ENCODE measurements around the gene PVR. TPM values are rescaled to one million over a fixed set of nuclear protein-coding genes. Genes with fewer than 3 reads are reported as not detected.

PVR gene
- total RNA-seq, 1 donor: 156 TPM

DNA sequence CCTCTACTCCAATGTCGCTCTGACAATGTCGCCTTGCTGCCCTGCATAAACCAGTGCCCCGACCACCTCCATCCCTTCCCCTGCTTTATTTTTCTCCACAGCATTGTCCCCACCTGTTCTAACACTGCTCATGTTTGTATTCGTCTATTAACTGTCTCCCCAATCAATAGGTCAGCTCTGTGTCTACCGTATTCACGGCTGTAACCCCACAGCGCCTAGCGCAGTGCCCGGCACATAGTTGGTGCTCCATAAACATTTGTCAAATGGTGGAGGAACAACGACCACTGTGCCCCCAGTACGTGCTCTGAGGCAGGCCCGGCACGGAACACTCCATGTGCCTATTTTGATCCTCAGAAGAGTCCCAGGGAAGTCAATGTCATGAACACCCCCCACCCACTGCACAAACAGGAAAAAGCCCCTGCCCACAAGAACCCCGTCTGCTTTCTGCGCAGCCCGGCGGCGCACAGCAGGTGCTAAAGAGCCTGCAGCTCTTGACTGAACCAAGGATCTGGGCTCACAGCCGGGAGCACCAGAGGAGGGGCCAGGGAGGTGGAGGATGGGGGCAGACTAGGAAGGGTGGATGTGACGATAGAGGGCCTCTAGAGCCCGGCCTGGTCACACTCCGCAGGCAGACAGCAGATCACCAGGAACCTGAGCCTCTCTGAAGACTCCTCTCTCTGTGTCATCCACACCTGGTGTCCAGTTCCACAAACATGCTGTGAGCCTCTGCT is 53.4 kb downstream of the PVR start:
- TF ChIP-seq, protein P1, sequence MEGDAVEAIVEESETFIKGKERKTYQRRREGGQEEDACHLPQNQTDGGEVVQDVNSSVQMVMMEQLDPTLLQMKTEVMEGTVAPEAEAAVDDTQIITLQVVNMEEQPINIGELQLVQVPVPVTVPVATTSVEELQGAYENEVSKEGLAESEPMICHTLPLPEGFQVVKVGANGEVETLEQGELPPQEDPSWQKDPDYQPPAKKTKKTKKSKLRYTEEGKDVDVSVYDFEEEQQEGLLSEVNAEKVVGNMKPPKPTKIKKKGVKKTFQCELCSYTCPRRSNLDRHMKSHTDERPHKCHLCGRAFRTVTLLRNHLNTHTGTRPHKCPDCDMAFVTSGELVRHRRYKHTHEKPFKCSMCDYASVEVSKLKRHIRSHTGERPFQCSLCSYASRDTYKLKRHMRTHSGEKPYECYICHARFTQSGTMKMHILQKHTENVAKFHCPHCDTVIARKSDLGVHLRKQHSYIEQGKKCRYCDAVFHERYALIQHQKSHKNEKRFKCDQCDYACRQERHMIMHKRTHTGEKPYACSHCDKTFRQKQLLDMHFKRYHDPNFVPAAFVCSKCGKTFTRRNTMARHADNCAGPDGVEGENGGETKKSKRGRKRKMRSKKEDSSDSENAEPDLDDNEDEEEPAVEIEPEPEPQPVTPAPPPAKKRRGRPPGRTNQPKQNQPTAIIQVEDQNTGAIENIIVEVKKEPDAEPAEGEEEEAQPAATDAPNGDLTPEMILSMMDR (IDR thresholded peaks at IDR 0.05; ENCODE audit: insufficient read depth, low read depth, low read length): no peak
- H3K4me3 ChIP-seq (ENCODE audit: low read depth, low read length): no peak overlapping the region
- DNase-seq (ENCODE audit: low read depth): no peak

DNA sequence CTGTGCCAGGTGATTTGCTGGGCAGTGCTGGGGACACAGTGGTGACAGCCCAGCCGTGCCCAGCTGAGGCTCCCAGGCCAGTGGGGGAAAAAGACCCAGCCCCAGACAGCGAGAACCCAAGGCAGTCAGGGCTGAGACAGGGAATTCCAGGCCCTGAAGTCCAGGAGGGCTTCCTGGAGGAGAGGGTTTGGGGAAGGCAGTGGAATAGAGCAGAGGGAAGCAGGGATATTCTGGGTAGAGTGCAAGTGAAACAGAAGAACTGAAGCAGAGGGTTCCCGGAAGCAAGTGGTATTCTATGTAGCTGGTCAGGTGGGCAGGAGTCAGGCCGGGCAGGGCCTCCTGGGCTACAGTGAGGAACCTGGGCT is 53.9 kb downstream of the PVR start:
- TF ChIP-seq, protein P1 (IDR thresholded peaks at IDR 0.05; ENCODE audit: insufficient read depth, low read depth, low read length): no peak
- no peak overlapping the region for H3K4me3 ChIP-seq (ENCODE audit: low read depth, low read length)

DNA sequence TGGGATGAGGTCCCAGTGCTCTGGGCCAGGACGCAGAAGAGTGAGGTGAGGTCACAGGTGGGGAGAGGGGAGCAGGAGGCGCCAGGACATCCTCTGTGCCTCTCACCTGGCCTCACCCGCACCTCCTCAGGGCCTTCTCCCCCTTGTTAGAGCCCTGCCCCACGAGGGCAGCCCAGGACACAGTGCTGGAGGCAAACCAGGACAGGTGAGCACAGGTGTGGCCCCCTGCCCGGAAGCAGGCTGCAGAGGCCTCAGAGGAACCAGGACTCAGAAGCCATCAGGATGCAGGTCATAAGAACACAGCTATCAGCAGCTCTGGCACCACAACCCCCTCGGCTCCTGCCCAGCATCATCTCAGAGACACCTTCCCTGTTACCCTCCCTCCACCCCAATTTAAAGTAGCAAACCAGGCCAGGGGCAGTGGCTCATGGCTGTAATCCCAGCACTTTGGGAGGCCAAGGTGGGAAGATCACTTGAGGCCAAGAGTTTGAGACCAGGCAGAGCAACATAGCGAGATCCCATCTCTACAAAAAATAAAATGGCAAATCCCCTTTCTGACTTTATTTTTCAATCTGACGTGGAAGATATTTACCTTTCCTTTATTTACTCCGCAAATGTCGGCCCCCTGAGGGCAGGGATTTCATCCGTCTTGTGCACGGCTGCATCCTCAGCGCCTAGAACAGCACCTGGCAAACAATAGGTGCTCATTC is 54.9 kb downstream of the PVR start, which contains the start of gene CEACAM16:
TSS of gene CEACAM16 (plus strand) at position 660 of the 710 bp plus-strand sequence. CDS start 2,306 bp downstream, outside the sequence.
- DNase-seq (ENCODE audit: low read depth): no peak
- TF ChIP-seq, protein P1 (IDR thresholded peaks at IDR 0.05; ENCODE audit: insufficient read depth, low read depth, low read length): no peak
- no peak within 1 kb of the TSS for H3K4me3 ChIP-seq (ENCODE audit: low read depth, low read length)

More for the DNA sequence above, 53.9 kb downstream of the PVR start:
- DNase-seq (ENCODE audit: low read depth): no peak

DNA sequence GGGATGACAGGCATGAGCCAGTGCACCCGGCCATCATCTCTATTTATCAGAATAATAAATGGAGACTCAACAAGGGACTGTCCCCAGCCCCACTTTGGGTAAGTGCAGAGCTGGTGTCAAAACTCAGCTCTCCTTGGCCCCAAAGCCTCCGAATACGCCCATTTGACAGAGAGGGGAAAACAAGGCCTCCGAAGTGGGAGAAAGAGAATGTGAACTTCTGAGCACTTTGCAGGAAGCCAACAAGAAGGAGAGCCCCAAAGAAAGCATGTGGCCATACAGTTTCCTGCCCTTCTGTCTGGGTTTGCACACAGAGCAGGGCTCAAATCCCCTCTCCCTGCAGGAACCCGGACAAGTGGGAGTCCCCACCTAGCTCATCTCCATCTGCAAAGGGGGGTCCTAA is 56.8 kb downstream of the PVR start:
- no peak for DNase-seq (ENCODE audit: low read depth)
- TF ChIP-seq, protein P1 (IDR thresholded peaks at IDR 0.05; ENCODE audit: insufficient read depth, low read depth, low read length): no peak
- H3K4me3 ChIP-seq (ENCODE audit: low read depth, low read length): no peak overlapping the region

DNA sequence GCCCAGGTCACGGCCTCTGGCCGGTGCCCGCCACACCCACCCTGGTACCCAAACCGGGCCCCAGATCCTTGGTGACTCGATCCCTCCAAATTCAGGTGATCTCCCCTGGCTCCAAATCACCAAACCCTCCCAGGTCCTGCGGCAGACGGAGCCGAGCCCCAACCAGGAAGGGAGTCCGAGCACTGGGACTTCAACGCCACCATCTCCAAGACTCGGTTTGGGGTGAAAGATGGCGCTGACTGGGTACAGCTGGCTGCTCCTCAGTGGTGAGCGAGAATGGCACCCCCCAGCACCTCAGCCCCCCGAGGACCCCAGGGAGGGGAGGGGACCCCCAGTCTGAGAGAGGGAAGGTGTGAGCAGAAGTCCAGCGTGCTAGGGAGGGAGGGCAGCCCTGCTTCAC is 57.5 kb downstream of the PVR start:
- H3K4me3 ChIP-seq (ENCODE audit: low read depth, low read length): no peak overlapping the region
- no peak for DNase-seq (ENCODE audit: low read depth)
- TF ChIP-seq, protein P1 (IDR thresholded peaks at IDR 0.05; ENCODE audit: insufficient read depth, low read depth, low read length): no peak

DNA sequence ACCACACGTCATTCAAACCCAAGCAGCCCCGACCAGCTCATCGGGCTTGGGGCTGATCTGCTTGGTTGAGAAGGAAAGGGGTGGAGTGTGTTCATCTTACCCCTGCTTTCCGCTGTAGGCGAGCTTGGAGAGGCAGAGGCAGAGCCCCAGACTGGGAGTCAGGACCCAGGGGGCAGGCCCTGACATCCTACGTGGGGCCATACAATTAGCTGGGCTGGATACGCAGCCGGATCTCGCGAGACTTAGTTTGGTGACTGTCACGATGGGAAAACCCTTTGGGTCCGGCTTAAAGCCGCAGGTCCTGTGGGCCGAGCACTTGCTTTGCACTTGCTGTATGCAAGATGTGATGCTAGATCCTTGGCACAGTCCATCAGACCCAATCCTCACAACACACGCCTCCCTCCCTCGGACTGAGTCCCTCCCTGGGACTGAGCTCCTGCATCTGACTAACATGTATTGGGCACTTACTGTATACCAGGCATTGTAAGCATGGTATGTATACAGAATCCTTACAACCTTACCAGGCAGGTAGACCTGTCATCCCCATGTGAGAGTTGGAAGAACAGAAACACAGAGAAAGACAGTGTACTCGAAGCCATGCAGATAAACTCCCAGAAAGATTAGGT is 59.0 kb downstream of the PVR start:
- DNase-seq (ENCODE audit: low read depth): no peak
- no peak overlapping the region for H3K4me3 ChIP-seq (ENCODE audit: low read depth, low read length)
- TF ChIP-seq, protein P1 (IDR thresholded peaks at IDR 0.05; ENCODE audit: insufficient read depth, low read depth, low read length): no peak

All from fibroblast of villous mesenchyme (primary cell).